Uterus (tissue), 2 donors: ENCODE measurements around the gene PLCL2.

Experiments used
- POLR2A ChIP-seq, 2 donors: fragments of 450-650 bp; IDR thresholded peaks; one replicate each; pipeline ENCODE4 v1.6.1; 2016; ENCODE audit warnings: antibody characterized with exemption in 2 of 2, mild to moderate bottlenecking in 1 of 2, moderate library complexity in 1 of 2
- TF ChIP-seq, protein P1 (sequence below), 4 experiments: fragments of 200-600 bp in 2 of 4; fragments of 450-650 bp in 2 of 4; sonication (generic) in 2 of 4; IDR thresholded peaks; one replicate each; pipeline ENCODE4 v1.5.1; 2016 to 2019; ENCODE audit warnings: antibody characterized with exemption in 4 of 4, mild to moderate bottlenecking in 2 of 4, moderate library complexity in 1 of 4

DNA sequence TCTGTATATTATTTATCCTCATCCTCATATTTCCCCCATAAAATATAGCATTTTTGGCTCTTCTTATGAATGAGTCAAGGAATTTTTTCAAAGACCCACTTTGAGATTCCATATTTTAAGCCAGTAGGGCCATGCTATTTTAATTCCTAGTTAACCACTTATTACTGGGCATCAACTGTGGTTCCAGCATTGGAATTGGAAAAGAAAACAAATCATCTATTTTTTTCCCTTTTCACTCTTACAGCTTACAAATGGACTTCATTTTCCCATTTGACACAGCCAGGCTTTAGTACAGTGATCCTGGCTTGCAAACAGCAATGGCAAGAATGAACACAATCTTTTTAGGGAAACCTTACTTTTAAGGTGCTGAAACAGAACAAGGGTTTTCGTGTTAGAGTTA, 19.4 kb upstream of the PLCL2 start:
- no peak for TF ChIP-seq POLR2A (IDR thresholded peaks at IDR 0.05)
- TF ChIP-seq, protein P1, sequence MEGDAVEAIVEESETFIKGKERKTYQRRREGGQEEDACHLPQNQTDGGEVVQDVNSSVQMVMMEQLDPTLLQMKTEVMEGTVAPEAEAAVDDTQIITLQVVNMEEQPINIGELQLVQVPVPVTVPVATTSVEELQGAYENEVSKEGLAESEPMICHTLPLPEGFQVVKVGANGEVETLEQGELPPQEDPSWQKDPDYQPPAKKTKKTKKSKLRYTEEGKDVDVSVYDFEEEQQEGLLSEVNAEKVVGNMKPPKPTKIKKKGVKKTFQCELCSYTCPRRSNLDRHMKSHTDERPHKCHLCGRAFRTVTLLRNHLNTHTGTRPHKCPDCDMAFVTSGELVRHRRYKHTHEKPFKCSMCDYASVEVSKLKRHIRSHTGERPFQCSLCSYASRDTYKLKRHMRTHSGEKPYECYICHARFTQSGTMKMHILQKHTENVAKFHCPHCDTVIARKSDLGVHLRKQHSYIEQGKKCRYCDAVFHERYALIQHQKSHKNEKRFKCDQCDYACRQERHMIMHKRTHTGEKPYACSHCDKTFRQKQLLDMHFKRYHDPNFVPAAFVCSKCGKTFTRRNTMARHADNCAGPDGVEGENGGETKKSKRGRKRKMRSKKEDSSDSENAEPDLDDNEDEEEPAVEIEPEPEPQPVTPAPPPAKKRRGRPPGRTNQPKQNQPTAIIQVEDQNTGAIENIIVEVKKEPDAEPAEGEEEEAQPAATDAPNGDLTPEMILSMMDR (IDR thresholded peaks at IDR 0.05), result no peak
